Ramos (cell line): ENCODE measurements around the gene GNA14.

ENCODE experiments used
- in situ Hi-C: fragments of 300-500 bp; cut with MboI; formaldehyde crosslinking; loops from one replicate; pipeline ENCODE4 v1.14.3; 2022; ENCODE audit warnings: low sequenced_read_pairs; ENCODE audit not compliant: unreplicated experiment

The GNA14 gene

GRCh38 chr9:77544546-77544945, 103.6 kb downstream of the GNA14 start:
- in situ Hi-C loops = no loop called here

GRCh38 chr9:77543131-77543822, 104.8 kb downstream of the GNA14 start:
- in situ Hi-C loops = no loop called here

GRCh38 chr9:77541600-77541999, 106.5 kb downstream of the GNA14 start:
- in situ Hi-C loops = no loop called here

GRCh38 chr9:77541055-77541454, 107.1 kb downstream of the GNA14 start:
- in situ Hi-C loops = no loop called here

- in situ Hi-C loops = no loop called here
These were observed 113.6 kb downstream of the GNA14 start for GRCh38 chr9:77534376-77535057.

GRCh38 chr9:77533671-77534070, 114.5 kb downstream of the GNA14 start:
- in situ Hi-C loops = no loop called here

- in situ Hi-C loops = no loop called here
These were observed 115.5 kb downstream of the GNA14 start for GRCh38 chr9:77532607-77533006.

- in situ Hi-C loops = no loop called here
These were observed 116.7 kb downstream of the GNA14 start for GRCh38 chr9:77531400-77531799.

- in situ Hi-C loops = no loop called here
These were observed 124.2 kb downstream of the GNA14 start for GRCh38 chr9:77523891-77524290.

GRCh38 chr9:77521091-77521490, 127.0 kb downstream of the GNA14 start:
- in situ Hi-C loops = no loop called here

GRCh38 chr9:77518688-77519087, 129.4 kb downstream of the GNA14 start:
- in situ Hi-C loops = no loop called here

- in situ Hi-C loops = no loop called here
These were observed 131.3 kb downstream of the GNA14 start for GRCh38 chr9:77516781-77517180.

GRCh38 chr9:77514886-77515711, 133.0 kb downstream of the GNA14 start:
- in situ Hi-C loops = no loop called here

GRCh38 chr9:77513457-77513856, 134.7 kb downstream of the GNA14 start:
- in situ Hi-C loops = no loop called here

- in situ Hi-C loops = no loop called here
These were observed 135.2 kb downstream of the GNA14 start for GRCh38 chr9:77512876-77513275.

GRCh38 chr9:77511525-77511924, 136.6 kb downstream of the GNA14 start:
- in situ Hi-C loops = no loop called here

- in situ Hi-C loops = no loop called here
These were observed 137.5 kb downstream of the GNA14 start for GRCh38 chr9:77510666-77511065.

- in situ Hi-C loops = no loop called here
These were observed 139.7 kb downstream of the GNA14 start for GRCh38 chr9:77508396-77508795.

GRCh38 chr9:77507212-77507961, 140.7 kb downstream of the GNA14 start:
- in situ Hi-C loops = no loop called here

GRCh38 chr9:77505232-77505631, 142.9 kb downstream of the GNA14 start:
- in situ Hi-C loops = no loop called here
